GM13977 (cell line): ENCODE data around the gene YTHDF1.
"Not testable (repeated sequence)": the region's sequence is repeated elsewhere in the genome, so short reads cannot be mapped to it uniquely, and the experiment has no call there.

Experiments
- DNase-seq: peaks from one replicate; pipeline ENCODE4 v3.0.0; 2012; ENCODE audit warnings: low spot score
- CTCF ChIP-seq: IDR thresholded peaks from 2 replicates; pipeline ENCODE4 v1.5.1; 2012; ENCODE audit warnings: mild to moderate bottlenecking, control low read depth; ENCODE audit not compliant: insufficient read depth; ENCODE audit errors: extremely low read depth, missing control alignments
- in situ Hi-C: fragments of 300-500 bp; cut with MboI; formaldehyde crosslinking; loops from one replicate; pipeline ENCODE4 v1.12.0; 2022; ENCODE audit warnings: low sequenced_read_pairs, low pct_unique_long_range_greater_than_20kb, mixed read lengths, inconsistent platforms; ENCODE audit not compliant: unreplicated experiment

Gene YTHDF1

GRCh38 chr20:63159826-63160640, 55.9 kb downstream of the YTHDF1 start:
- DNase-seq = no peak
- in situ Hi-C loops = no loop called here

GRCh38 chr20:63159251-63159650, 56.7 kb downstream of the YTHDF1 start:
- DNase-seq, in situ Hi-C loops: not testable (repeated sequence)

More at GRCh38 chr20:63159826-63160640, 55.9 kb downstream of the YTHDF1 start:
- TF ChIP-seq CTCF = no peak

GRCh38 chr20:63158845-63159244, 57.1 kb downstream of the YTHDF1 start:
- no peak for DNase-seq
- no peak for TF ChIP-seq CTCF
- in situ Hi-C loops = no loop called here

GRCh38 chr20:63158352-63158751, 57.6 kb downstream of the YTHDF1 start:
- in situ Hi-C loops = no loop called here
- TF ChIP-seq CTCF = no peak
- DNase-seq = no peak

- in situ Hi-C loops, DNase-seq: not testable (repeated sequence)
These were observed 58.5 kb downstream of the YTHDF1 start for GRCh38 chr20:63157431-63157830.

GRCh38 chr20:63156221-63156671, 59.7 kb downstream of the YTHDF1 start:
- TF ChIP-seq CTCF = no peak
- DNase-seq = no peak
- in situ Hi-C loops = no loop called here

- no peak for TF ChIP-seq CTCF
- in situ Hi-C loops = no loop called here
- no peak for DNase-seq
These were observed 60.4 kb downstream of the YTHDF1 start for GRCh38 chr20:63155266-63156165.
